Measurements from ENCODE around the gene ROBO4. TPM values are rescaled to one million over a fixed set of nuclear protein-coding genes. Genes with fewer than 3 reads are reported as not detected.

Gene ROBO4
- polyA plus RNA-seq, 2 of the 4 experiments (the other 2 are of a cell fraction): not detected

- Histone ChIP-seq H3K4me3 (no peak overlapping the region), H3K9me3 (no peaks in the 10 kb centered on the region), H3K4me1 (no peaks in the 10 kb centered on the region), H3K4me2 (no peak overlapping the region), H3K27ac (no peak overlapping the region)
- FAIRE-seq: no peak
- no peak for ATAC-seq
- 38% methylated on average over 12 of the region's 12 CpGs for WGBS (ENCODE audit: missing lambda C conversion rate)
- POLR2A ChIA-PET: interaction anchor here (1.9 kb wide), 1 partner anchor 11 kb away, joined by 7 read pairs; no protein-coding TSS in a partner anchor
- no peak for DNase-seq (ENCODE audit: low read depth in 1 of 2, low spot score in 1 of 2)
- CTCF ChIA-PET: interaction anchor here (0.8 to 2.1 kb wide), 4 partner anchors 11 to 546 kb away, joined by 3 to 8 read pairs (median 5); no protein-coding TSS in a partner anchor
- TF ChIP-seq NPAS2 (CRISPR knock-in tag; IDR thresholded peaks at IDR 0.05; ENCODE audit: borderline replicate concordance) (no peak), RCOR1 (IDR thresholded peaks at IDR 0.05; ENCODE audit: low read depth, low read length) (no peak), POLR2AphosphoS2 (conservative IDR thresholded peaks at IDR 0.05; ENCODE audit: low read length) (no peak), PHF8 (IDR thresholded peaks at IDR 0.05; ENCODE audit: borderline replicate concordance, low read depth) (no peak), EP300 (IDR thresholded peaks at IDR 0.05) (no peak), HOXB13 (CRISPR knock-in tag; IDR thresholded peaks at IDR 0.05; ENCODE audit: low read depth) (no peak), EHMT2 (IDR thresholded peaks at IDR 0.05; ENCODE audit: low read depth) (no peak), HOXA7 (CRISPR knock-in tag; IDR thresholded peaks at IDR 0.05) (no peak), CHD2 (IDR thresholded peaks at IDR 0.05; ENCODE audit: low read length, partially characterized antibody) (no peak), HMGXB4 (CRISPR knock-in tag; IDR thresholded peaks at IDR 0.05; ENCODE audit: borderline replicate concordance) (no peak), ELK1 (IDR thresholded peaks at IDR 0.05; ENCODE audit: low read depth, low read length) (no peak), HES2 (IDR thresholded peaks at IDR 0.05) (no peak), REST (IDR thresholded peaks at IDR 0.05) (no peak), SREBF2 (IDR thresholded peaks at IDR 0.05) (no peak), HOXB5 (CRISPR knock-in tag; IDR thresholded peaks at IDR 0.05) (no peak)
Measured at GRCh38 chr11:124886978-124887666, 10.5 kb downstream of the ROBO4 start.

- Histone ChIP-seq H3K4me3 (no peak overlapping the region), H3K4me2 (no peak overlapping the region), H3K27ac (no peak overlapping the region), H3K9me3 (no peaks in the 10 kb centered on the region), H3K4me1 (no peaks in the 10 kb centered on the region)
- no peak for DNase-seq (ENCODE audit: low read depth in 1 of 2, low spot score in 1 of 2)
- POLR2A ChIA-PET: no interaction called here
- 19% methylated on average over 3 of the region's 11 CpGs for WGBS (ENCODE audit: missing lambda C conversion rate)
- FAIRE-seq: no peak
- CTCF ChIA-PET: interaction anchor here (0.8 to 2.1 kb wide), 3 partner anchors 10 to 546 kb away, joined by 3 to 8 read pairs (median 7); no protein-coding TSS in a partner anchor
- ATAC-seq: no peak
- TF ChIP-seq FOSL2 (IDR thresholded peaks at IDR 0.05) (no peak), FOSL2 (CRISPR knock-in tag; IDR thresholded peaks at IDR 0.05) (no peak), HOXB13 (CRISPR knock-in tag; IDR thresholded peaks at IDR 0.05; ENCODE audit: low read depth) (no peak)
Measured at GRCh38 chr11:124886476-124886875, 11.2 kb downstream of the ROBO4 start.
